ENCODE measurements around the gene F10.

DNA sequence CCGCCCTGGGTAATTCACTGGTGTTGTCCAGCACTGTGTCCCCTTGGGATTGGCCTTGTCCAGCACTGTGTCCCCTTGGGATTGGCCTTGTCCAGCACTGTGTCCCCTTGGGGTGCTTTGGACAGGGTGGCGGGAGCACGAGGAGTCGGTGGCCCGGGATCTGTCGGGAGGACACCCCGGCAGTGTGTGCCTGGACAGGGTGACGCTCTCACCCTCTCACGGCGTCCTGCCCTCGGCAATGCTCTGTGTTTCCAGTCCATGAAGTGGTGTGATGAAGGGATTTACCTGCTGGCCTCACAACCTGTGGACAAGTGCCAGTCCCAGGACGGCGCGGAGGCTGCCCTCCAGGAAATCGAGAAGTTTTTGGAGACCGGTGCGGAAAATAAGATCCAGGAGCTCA is 46.9 kb upstream of the F10 start:
- TF ChIP-seq ZNF384 (IDR thresholded peaks at IDR 0.05): no peak
- no peak for TF ChIP-seq HDGF (IDR thresholded peaks at IDR 0.05; ENCODE audit: borderline replicate concordance)
- no peak for TF ChIP-seq ELF4 (IDR thresholded peaks at IDR 0.05)
- TF ChIP-seq BHLHE40 (IDR thresholded peaks at IDR 0.05; ENCODE audit: borderline replicate concordance): no peak

All from HEK293T (cell line).